Bronchus fibroblast of lung (primary cell): ENCODE data around the gene PI4KB. TPM values are rescaled to one million over a fixed set of nuclear protein-coding genes. Genes with fewer than 3 reads are reported as not detected.

Source experiments
- total RNA-seq: library from RNA; depleted of rRNA; stranded (reverse); fragments of >200 nt; gene quantifications from 2 replicates; pipeline ENCODE4 v1.2.3, GENCODE V29; 2015

PI4KB gene
- 56.3 and 76.1 TPM in 2 replicates for total RNA-seq

DNA sequence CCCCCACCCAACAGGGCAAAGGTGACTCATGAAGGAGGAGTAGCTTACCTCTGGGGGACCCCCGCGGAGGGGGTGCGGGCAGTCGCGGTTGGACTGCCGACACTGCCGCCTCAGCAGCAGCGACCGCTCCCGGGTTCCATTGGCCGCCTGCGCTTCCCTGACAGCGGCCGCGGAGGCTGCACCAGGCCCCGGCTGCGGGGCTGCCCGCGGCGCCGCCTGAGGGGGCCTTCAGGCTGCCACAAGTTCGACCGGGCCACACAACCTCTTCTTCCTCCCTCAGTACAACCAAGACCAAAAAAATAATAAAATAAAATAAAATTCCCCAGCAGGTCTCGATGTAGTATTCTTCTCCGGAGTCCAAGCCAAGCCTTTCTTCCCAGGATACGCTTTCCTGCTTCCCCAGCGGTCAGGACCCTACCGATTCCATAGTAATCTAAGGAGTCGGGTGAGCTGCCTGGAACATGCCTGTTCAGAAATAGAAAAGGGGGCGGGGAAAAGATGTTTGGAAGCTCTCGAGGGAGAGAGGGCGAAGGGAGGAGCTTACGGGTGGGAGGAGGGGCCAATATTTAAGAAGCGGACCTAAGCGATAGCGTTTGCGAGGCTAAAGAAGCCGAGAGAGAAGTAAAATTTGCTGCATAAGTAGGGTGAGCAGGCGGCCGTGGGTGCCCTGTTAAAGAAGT is at the start of gene PI4KB:
Gene PI4KB (minus strand): TSS at position 194 of the 680 bp plus-strand sequence. CDS start 10,935 bp downstream, outside the sequence.

DNA sequence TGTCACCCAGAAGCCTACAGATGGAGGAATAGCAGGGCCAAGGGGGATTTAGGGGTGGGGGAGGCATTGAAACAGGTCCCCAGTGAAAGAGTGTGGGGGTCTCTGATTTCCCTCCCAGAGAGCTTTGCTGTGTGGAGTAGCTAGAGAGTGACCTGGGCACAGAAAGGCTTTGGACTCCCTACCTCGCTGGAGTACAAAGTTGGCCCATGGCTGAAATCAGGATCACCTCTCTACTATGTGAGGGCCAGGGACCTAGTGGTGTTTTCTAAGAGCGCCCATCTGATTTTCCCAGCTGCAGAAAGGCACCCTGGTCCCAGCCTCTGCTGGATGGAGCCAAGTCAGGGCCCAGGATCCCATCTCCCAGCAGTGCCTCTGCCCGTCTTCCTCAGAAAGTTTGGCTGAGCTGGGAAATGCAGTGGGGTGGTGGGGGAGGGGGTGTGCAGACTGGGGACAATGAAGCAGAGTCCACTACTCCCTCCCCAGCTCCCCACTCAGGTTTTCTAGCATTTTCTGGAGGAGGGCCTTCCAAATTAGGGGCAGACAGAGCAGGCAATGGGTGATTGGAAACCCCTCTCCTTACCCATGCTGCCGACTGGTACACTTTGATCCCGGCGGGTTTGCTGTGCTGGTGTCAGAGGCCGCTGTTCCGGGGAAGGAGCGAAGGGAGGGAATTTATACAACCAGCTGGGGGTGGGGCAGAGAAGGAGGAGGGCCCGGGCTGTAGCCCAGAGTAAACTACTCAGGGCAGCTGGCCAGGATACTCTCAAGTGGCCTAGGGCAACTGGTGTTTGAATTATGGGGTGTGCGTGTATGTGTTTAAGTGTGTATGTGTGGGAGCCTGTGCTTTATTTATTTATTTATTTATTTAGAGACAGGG is 45.1 kb upstream of the PI4KB start, which contains the start of gene SELENBP1:
Gene SELENBP1 (minus strand): TSS at position 648 of the 877 bp plus-strand sequence. CDS start 64 bp downstream, at position 584.

DNA sequence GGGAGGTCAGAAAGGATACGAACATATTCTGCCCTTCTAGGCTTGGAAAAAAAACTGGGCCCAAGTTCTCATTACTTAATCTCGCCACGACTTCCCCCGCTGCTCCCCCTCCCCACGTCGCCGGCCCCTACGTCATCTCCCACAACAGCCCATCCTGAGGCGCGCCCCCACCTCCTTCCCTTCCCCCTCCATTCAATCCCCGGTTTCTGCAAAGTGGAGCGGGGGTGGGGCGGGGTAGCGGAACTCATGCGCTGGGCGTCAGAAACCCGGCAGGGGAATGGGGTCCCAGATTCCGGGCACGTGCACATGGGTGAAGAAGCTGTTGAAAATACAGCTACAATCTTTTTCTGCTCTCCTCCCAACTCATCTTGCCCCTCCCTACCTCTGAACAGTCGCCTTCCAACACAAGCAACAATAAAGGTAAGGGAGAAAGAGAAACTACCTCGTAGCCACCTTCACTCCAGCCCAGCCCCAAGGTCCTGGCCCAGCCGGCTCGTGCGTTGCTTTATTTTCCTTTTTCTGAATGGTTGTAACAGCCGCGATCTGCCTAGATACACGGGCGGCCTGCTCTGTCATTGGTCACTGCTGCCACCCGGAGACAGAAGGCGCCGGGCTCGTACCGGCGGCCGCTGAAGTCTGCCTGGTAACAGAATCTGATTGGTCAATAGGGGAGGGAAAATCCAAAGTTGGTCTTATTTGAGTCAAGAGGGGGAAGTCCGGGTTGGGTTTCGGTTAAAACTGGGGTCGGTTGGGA is 19.7 kb upstream of the PI4KB start, which contains the start of gene RFX5:
Gene RFX5 (minus strand): TSS at position 484 of the 754 bp plus-strand sequence. CDS start 932 bp downstream, outside the sequence.

DNA sequence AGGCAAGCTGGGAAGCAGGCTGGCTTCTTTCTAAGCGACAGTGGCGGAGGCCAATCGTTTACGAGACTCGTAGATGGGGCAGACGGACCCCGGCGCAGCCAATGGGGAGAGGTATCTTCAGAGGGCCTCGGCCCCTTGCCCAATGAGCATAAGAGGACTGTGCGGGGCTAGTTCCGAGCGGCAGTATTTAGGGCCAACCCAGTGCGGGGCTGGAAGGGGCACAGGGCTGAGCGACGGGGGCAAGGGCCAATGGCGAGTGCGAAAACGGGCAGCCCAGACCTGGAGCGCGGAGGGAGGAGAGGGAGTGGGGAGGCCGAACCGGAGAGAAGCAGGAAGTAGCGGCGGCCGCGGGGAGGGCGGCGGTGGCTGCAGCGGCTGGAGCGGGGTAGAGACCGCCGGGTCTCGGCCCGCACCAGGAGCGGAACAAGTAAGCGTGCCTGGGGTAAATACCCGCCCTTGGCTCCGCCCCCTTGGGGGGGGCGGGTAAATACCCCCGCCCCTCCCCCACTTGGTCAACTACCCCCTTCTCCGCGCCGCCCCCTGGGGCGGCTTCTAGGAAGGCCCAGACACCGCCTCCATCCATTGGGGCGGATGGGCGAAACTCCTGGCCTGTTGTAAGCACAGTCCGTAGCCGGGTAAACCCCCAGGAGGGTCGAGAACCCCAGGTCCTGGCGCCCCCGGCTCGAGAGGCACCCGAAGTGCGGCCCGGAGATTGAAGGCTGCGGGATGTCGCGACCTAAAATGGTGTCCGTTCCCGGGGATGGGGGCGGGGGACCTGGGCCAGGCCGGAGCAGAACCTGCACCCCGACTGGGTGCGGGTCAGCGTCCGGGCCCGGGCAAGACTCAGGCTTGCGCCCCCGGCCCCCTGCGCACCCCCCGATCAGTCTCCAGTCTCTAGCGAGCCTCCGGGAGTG is 45.0 kb downstream of the PI4KB start, which contains the start of gene ZNF687:
Gene ZNF687 (plus strand): TSS at position 331 of the 914 bp plus-strand sequence. CDS start 3,993 bp downstream, outside the sequence.

DNA sequence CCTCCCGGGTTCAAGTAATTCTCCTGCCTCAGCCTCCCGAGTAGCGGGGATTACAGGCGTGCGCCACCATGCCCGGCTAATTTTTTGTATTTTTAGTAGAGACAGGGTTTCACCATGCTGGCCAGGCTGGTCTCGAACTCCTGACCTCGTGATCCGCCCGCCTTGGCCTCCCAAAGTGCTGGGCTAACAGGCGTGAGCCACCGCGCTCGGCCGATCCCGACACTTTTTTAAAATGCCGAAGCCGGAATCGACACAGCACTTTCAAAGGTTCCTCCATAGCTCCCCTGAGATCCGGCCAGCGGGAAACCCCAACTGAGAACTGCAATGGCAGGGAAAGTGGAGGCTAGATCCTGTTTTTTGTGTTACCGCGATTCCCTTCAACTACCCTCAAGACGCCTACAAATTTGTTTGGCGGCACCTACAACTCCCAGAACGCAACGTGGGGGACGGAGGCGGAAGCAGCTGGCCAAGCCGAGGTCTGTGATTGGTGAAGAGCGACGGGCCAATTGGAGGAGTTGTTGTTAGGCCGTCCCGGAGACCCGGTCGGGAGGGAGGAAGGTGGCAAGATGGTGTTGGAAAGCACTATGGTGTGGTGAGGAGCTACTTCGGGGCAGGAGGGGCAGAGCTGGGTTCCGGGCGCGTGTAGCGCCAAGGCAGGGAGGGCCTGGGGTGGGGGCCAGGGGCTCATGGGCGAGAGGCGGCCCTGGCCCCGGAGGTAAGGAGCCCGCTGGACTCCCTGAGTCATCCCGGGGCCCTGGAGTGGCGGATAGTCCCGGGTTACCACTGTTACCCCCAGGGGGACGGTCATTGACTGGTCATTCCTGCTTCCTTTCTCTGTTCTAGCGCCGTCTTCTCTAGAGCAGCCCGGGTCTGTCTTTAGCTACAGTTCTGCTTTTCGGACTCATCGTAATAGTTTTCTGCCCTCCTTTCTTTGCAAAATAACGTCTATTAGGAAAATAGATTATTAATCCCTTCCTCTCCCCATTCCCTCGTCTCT is 72.7 kb downstream of the PI4KB start, which contains the start of gene PSMD4:
Gene PSMD4 (plus strand): TSS at position 518 of the 997 bp plus-strand sequence. CDS start 49 bp downstream, at position 567.

Other genes starting within 250 kb of the PI4KB start
- 2.0 and 2.1 TPM in 2 replicates for gene SEMA6C, start 180.8 kb downstream of the PI4KB start, total RNA-seq
- not detected in 2 replicates for gene TNFAIP8L2, start 170.8 kb downstream of the PI4KB start, total RNA-seq
- gene LYSMD1, start 161.5 kb downstream of the PI4KB start, total RNA-seq, result 7.0 and 8.2 TPM in 2 replicates
- 38.7 and 44.0 TPM in 2 replicates for gene SCNM1, start 161.3 kb downstream of the PI4KB start, total RNA-seq
- gene TMOD4, start 151.4 kb downstream of the PI4KB start, total RNA-seq, result 0.45 and 0.50 TPM in 2 replicates
- gene VPS72, start 137.2 kb downstream of the PI4KB start, total RNA-seq, result 56.6 and 58.2 TPM in 2 replicates
- 43.7 and 46.7 TPM in 2 replicates for gene PIP5K1A, start 128.9 kb downstream of the PI4KB start, total RNA-seq
- gene PSMD4, start 72.7 kb downstream of the PI4KB start, total RNA-seq, result 180 and 182 TPM in 2 replicates
- 12.5 and 12.8 TPM in 2 replicates for gene ZNF687, start 45.1 kb downstream of the PI4KB start, total RNA-seq
- gene RFX5, start 19.8 kb upstream of the PI4KB start, total RNA-seq, result 25.6 and 28.1 TPM in 2 replicates
- 25.9 and 31.4 TPM in 2 replicates for gene SELENBP1, start 45.3 kb upstream of the PI4KB start, total RNA-seq
- gene PSMB4, start 72.2 kb upstream of the PI4KB start, total RNA-seq, result 333 and 373 TPM in 2 replicates
- gene POGZ, start 132.1 kb upstream of the PI4KB start, total RNA-seq, result 11.6 and 12.8 TPM in 2 replicates
- gene CGN, start 184.0 kb upstream of the PI4KB start, total RNA-seq, result under 0.01 and 0.15 TPM in 2 replicates
- 7.6 and 10.6 TPM in 2 replicates for gene TUFT1, start 212.9 kb upstream of the PI4KB start, total RNA-seq